GM06990 (cell line): ENCODE measurements around the gene MEN1.

Experiments
- DNase-seq: peaks from one replicate; pipeline ENCODE4 v3.0.0-alpha.2; 2011; ENCODE audit not compliant: insufficient read length; ENCODE audit errors: extremely low read depth
- H3K27me3 ChIP-seq: replicated peaks from 2 replicates; pipeline ENCODE4 v1.6.0; 2011; ENCODE audit warnings: low read length; ENCODE audit not compliant: control insufficient read depth, insufficient read depth
- H3K36me3 ChIP-seq: 2 replicates; pipeline ENCODE4 v1.5.1; 2011; ENCODE audit warnings: low read length; ENCODE audit not compliant: control insufficient read depth, insufficient read depth
- H3K4me3 ChIP-seq: replicated peaks from 2 replicates; pipeline ENCODE4 v1.5.1; 2011; ENCODE audit warnings: low read depth, mild to moderate bottlenecking, control low read depth, low read length
- CTCF ChIP-seq: IDR thresholded peaks from 2 replicates; pipeline ENCODE4 v1.5.1; 2011; ENCODE audit warnings: low read length, control low read depth, mild to moderate bottlenecking, inconsistent platforms; ENCODE audit not compliant: insufficient read depth, poor library complexity, severe bottlenecking

Gene MEN1

DNA sequence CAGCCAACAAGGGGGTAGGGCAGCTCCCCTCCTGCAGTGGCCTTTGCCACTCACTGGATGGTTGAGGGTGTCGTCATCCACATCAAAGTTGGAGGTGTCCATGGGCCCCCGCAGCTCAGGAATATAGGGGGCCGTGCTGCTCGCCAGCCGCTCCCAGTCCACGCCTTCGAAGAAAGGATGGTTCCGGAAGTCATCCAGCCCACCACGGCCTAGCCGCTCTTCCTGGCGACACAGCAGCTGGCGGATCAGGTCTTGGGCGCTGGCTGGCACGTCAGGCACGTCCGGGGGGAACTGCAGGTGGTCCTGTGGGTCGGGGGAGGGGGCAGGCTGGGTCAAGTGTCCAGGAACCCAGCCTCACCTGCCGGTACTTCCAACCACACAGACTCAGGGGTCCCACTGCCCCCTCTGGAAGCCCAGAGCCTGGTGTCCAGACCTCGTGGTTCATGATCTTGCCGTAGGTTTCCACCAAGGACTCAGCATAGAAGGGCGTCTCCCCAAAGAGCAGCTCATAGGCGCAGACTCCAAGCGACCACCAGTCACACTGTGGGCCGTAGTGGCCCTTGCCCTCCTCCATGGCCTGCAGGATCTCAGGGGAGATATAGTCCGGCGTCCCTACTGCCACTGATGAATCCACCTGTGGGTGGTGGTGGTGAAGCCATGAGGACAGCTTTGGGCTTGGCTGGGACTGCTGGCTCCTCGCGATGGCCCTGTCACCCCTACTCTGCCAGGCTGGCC, 28.4 kb upstream of the MEN1 start:
- DNase-seq: no peak
- TF ChIP-seq CTCF: no peak
- Histone ChIP-seq H3K4me3 (no peak overlapping the region), H3K27me3 (no peaks in the 10 kb centered on the region), H3K36me3 (no peaks in the 10 kb centered on the region)

DNA sequence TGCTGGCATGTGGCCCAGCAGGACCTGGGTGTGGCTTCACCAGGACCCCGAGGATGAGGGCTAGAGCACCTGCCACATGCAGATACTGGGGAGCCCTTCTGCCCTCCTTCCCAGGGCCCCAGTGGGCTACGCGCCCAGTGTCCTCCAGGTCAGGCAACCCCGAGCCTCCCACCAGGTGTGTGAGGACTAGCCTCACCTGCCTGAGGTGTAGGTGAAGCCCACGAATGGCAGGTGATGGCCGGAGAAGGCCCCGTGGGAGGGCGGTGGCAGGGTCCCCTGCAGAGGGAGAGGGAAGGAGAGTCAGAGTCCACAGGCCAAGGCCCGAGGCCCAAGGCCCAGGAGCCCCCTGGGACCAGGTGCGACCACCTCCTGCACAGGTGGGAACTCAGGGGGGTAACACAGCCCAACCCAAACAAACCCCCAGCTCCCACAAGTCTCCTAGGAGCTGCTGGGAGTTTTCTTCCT, 27.6 kb upstream of the MEN1 start:
- no peak for DNase-seq
- H3K4me3 ChIP-seq: no peak overlapping the region
- H3K27me3 ChIP-seq: no peaks in the 10 kb centered on the region
- no peaks in the 10 kb centered on the region for H3K36me3 ChIP-seq
- no peak for TF ChIP-seq CTCF

- Histone ChIP-seq H3K27me3 (no peaks in the 10 kb centered on the region; the same call in 1 of the 2 replicates), H3K36me3 (no peaks in the 10 kb centered on the region), H3K4me3 (no peak overlapping the region)
- no peak for TF ChIP-seq CTCF
- DNase-seq: no peak
Measured at GRCh38 chr11:64836448-64837072, 26.2 kb upstream of the MEN1 start.

- no peaks in the 10 kb centered on the region for H3K36me3 ChIP-seq
- DNase-seq: no peak
- TF ChIP-seq CTCF: no peak
- no peaks in the 10 kb centered on the region; the same call in 1 of the 2 replicates for H3K27me3 ChIP-seq
- no peak overlapping the region for H3K4me3 ChIP-seq
Measured at GRCh38 chr11:64835616-64836447, 25.5 kb upstream of the MEN1 start.

GRCh38 chr11:64834723-64835615, 24.6 kb upstream of the MEN1 start:
- Histone ChIP-seq H3K27me3 (no peaks in the 10 kb centered on the region; the same call in 1 of the 2 replicates), H3K4me3 (no peak overlapping the region), H3K36me3 (no peaks in the 10 kb centered on the region)
- DNase-seq: no peak
- TF ChIP-seq CTCF: no peak
